SKM-1 treated with dmso at 0.1 percent for 144 hours (cell line): Measurements from ENCODE around the gene FBRSL1.
"Not testable (repeated sequence)": the region's sequence is repeated elsewhere in the genome, so short reads cannot be mapped to it uniquely, and the experiment has no call there.

Source experiments
- DNase-seq: peaks from one replicate; lab custom pipeline; 2025; ENCODE audit not compliant: unreplicated experiment; lab: John Stamatoyannopoulos, UW

Gene FBRSL1

DNA sequence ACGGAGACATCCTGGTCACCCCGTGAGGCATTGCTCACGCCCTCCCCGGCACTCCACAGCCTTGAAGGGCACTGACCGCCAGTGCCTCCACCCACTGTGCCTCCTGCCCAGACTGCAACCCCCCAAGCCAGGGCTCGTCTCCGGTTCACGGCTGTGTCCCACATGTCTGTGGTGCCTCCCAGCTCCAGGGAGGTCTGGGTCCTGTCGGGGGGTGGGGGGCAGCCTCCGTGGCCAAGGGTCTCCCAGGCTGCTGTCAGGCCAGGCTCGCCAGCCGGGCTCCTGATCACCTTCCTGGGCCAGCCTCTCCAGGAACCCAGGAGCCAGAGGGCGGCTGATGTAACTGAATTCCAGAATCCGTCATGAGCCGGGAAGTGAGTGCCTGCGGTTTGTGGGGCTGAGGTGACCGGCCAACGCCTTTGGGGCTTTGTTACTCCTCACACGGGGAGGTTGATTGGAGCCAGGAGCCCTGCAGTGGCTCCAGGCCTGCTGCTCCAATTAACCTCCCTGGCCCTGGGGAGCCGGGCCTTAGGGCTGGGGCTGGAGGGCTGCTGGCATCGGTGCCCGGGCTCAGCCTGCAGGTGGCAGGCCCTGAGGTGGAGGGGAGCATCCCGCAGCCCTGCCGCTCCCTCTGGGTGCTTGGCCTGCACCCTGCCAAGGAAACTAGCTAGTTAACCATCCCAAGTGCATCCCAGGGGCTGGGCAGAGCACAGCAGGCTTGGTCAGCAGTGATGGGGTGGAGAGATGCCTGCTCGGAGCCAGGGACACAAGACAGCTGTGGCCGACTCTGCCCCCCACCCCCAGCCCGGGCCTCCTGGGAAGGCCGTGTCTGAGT, 36.4 kb upstream of the FBRSL1 start:
- no peak for DNase-seq

GRCh38 chr12:132454193-132454932, 35.6 kb upstream of the FBRSL1 start:
- no peak for DNase-seq

DNA sequence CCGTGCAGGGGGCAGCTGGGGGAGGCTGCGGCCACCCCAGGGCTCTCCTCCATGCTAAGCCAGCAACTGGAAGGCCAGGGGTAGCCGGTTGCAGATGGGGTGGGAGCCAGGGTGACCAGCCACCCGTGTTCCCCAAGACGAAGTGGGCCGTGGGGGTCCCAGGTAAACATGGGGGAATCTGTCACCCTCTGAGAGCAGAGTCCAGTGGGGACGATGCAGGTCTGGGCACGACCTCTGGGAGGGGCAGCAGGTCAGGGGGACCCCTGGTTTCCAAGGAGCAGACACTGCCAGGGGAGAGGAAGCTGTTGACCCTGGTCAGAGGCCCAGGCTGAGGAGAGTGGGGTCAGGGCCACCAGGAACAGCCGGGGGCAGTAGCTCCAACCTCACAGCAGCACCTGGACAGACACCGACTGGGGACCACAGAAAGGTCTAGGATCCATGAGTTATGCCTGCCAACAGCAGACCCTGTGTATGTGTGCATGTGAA, 35.0 kb upstream of the FBRSL1 start:
- DNase-seq = no peak

DNA sequence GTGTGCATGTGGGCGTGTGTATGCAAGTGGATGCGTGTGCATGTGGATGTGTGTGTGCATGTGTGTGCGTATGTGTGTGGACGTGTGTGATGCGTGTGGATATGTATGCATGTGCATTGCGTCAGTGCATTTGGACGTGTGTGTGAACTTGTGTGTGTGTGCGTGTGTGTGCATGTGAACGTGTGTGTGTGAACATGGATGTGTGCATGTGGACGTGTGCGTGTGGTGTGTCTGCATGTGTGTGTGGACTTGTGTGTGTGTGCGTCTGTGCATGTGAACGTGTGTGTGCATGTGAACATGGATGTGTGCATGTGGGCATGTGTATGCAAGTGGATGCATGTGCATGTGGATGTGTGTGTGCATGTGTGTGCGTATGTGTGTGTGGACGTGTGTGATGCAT, 34.4 kb upstream of the FBRSL1 start:
- no peak for DNase-seq

GRCh38 chr12:132456186-132456943, 33.6 kb upstream of the FBRSL1 start:
- DNase-seq = no peak

GRCh38 chr12:132456944-132457495, 32.9 kb upstream of the FBRSL1 start:
- no peak for DNase-seq

DNA sequence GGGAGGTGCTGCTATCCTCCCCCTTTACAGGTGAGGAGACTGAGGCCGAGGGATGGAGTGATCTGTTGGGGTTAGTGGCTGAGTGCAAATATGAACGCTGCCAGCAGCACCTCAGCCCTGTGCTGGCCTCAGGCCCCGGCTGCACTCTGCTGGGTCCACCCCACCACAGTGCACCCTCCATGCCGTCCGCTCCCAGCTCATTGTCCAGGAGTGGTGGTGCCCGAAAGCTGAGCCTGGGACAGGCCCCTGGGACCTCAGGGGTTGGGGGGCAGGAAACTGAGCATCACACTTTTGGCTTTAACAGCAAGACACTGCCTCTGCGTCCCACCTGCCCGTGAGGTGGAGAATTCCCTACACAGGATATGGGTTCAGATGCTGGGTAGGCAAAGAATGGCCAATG, 31.5 kb upstream of the FBRSL1 start:
- no peak for DNase-seq

GRCh38 chr12:132458846-132459641, 30.9 kb upstream of the FBRSL1 start:
- DNase-seq = no peak

DNA sequence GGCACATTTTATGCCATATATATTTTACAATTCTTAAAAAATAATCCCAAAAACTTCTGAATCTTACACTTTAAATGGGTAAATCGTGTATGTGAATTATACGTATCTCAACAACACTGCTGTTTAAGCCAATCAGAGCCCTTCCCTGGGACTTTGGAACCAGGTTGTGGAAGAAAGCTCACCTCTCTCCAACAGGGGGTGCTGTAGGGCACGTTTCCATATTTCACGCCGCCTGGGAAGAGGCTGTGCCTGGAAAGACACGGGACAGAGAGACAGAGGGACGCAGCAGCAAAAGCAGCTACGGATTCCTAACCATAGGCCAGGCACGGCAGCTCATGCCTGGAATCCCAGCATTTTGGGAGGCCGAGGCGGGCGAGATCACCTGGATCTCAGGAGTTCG, 29.4 kb upstream of the FBRSL1 start:
- no peak for DNase-seq

- no peak for DNase-seq
These were observed 28.4 kb upstream of the FBRSL1 start for GRCh38 chr12:132461526-132461925.

DNA sequence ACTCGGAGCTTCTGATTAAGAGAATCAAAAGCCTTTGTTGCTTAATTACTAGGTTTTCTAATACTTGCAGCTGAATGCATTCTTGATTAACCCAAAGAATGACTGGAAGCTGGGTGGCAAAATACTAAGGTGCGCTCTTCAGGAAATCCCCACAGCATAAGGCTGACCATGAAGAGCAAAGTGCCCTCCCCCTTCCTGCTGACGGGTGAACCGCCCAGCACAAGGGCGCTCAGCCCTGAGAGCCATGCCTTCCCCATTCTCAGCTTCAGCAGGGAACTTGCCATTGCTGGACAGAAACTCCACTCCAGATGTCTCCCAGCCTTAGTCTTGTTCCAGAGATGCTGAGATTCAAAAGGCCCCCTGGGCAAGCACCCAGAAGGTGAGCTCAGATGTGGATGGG, 27.2 kb upstream of the FBRSL1 start:
- no peak for DNase-seq

- DNase-seq = not testable (repeated sequence)
These were observed 26.5 kb upstream of the FBRSL1 start for GRCh38 chr12:132463284-132463924.

DNA sequence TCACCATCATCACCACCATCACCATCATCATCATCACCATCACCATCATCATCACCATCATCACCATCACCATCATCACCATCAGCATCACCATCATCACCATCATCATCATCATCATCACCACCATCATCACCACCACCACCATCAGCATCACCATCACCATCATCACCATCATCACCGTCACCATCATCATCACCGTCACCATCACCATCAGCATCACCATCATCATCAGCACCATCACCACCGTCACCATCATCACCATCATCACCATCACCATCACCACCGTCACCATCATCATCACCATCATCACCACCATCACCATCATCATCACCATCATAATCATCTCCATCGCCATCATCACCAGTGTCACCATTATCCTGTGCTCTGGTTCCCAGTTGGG, 25.6 kb upstream of the FBRSL1 start:
- not testable (repeated sequence) for DNase-seq

DNA sequence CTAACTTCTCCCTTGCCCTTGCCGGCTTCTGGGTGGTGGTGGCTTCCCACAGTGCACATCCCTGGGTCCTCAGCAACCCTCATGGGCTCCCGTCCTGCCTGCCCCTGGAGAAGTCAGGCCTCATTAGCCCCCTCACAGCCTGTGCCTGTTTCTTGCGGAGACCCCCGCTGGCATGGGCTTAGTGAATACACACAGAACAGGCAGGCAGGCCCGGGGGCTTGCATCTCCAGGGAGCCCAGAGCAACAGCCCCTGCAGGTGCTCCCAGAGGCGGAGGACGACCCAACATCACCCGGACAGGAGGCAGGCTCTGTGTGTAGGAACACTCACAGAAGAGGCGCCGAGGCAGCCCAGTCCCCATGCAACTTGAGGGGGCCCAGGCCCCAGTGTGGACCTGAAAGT, 25.1 kb upstream of the FBRSL1 start:
- no peak for DNase-seq

DNA sequence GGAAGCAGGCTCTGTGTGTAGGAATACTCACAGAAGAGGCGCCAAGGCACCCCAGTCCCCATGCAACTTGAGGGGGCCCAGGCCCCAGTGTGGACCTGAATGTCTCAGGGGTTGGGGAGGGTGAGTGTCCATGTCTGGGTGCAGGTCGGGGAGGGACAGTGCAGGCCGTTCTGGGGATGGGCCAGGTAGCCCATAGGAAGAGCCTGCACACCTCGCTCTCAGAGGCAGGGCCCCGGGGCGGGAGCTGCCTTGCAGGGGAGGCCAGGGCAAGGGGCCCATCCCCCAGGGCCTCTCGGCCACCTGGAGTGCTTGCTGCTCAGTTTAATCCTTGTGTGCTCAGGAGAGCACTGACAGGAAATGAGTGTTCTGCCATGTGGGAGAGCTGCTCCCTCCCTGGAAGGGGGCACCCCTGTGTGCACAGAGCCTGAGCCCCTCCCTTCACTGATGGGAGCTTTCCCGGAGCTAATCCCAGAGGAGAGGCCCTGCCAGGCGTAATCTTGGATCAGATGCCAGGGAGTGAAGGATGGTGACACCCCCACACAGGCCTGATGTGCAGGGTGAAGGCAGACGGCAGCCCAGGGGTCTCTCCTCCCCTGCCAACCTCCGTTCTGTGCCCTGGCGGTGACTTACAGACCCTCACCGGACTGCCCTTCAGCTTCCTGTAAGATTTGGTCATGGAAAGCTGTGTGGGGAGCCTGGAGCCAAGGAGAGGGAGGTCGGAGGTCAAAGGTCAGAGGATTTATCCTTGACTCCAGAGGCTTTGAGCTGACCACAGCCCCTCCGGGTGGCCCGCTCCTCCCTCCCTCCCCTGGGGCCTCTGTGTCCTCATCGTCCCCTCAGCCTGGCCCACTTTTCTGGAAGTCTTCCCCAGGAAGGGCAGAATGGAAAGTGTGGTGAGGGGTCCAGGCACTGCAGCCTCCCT, 24.4 kb upstream of the FBRSL1 start:
- DNase-seq = no peak

- DNase-seq = no peak
These were observed 23.4 kb upstream of the FBRSL1 start for GRCh38 chr12:132466241-132467201.

GRCh38 chr12:132467511-132467910, 22.4 kb upstream of the FBRSL1 start:
- no peak for DNase-seq

DNA sequence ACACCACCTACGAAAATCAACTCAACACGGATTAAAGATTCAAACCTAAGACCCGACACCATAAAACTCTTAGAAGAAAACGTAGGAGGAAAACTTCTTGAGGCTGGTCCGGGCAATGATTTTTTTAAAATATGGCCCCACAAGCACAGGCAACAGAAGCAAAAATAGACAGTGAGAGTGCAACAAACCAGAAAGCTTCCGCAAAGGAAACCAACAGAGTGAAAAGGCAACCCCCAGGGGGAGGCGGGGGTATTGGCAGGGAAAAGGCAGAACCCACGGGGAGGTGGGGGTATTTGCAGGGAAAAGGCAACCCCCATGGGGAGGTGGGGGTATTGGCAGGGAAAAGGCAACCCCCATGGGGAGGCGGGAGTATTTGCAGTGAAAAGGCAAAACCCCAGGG, 20.5 kb upstream of the FBRSL1 start:
- DNase-seq = no peak
